ENCODE measurements around the gene PVALEF. TPM values are rescaled to one million over a fixed set of nuclear protein-coding genes. Genes with fewer than 3 reads are reported as not detected.

The PVALEF gene
- polyA plus RNA-seq, 1 donor = 0.72 TPM

- no peak for DNase-seq (ENCODE audit: low read depth)
Measured at GRCh38 chr17:81182596-81182995, 17.3 kb downstream of the PVALEF start.

GRCh38 chr17:81183316-81183715 is 18.0 kb downstream of the PVALEF start:
- no peak for DNase-seq (ENCODE audit: low read depth)

- no peak for DNase-seq (ENCODE audit: low read depth)
Measured at GRCh38 chr17:81183807-81184206, 18.5 kb downstream of the PVALEF start.

- no peak for DNase-seq (ENCODE audit: low read depth)
Measured at GRCh38 chr17:81184555-81184954, 19.2 kb downstream of the PVALEF start.

GRCh38 chr17:81186203-81186602 is 20.9 kb downstream of the PVALEF start:
- DNase-seq (ENCODE audit: low read depth) = no peak

- DNase-seq (ENCODE audit: low read depth) = no peak
Measured at GRCh38 chr17:81187120-81187519, 21.8 kb downstream of the PVALEF start.

GRCh38 chr17:81187586-81188490 is 22.5 kb downstream of the PVALEF start:
- no peak for DNase-seq (ENCODE audit: low read depth)

- DNase-seq (ENCODE audit: low read depth) = no peak
Measured at GRCh38 chr17:81188491-81188840, 23.2 kb downstream of the PVALEF start.

GRCh38 chr17:81189016-81189415 is 23.7 kb downstream of the PVALEF start:
- DNase-seq (ENCODE audit: low read depth) = no peak

- no peak for DNase-seq (ENCODE audit: low read depth)
Measured at GRCh38 chr17:81189670-81190530, 24.6 kb downstream of the PVALEF start.

GRCh38 chr17:81190591-81190990 is 25.3 kb downstream of the PVALEF start:
- no peak for DNase-seq (ENCODE audit: low read depth)

- no peak for DNase-seq (ENCODE audit: low read depth)
Measured at GRCh38 chr17:81191116-81191515, 25.8 kb downstream of the PVALEF start.

GRCh38 chr17:81191646-81192045 is 26.3 kb downstream of the PVALEF start:
- no peak for DNase-seq (ENCODE audit: low read depth)

GRCh38 chr17:81192386-81193050 is 27.2 kb downstream of the PVALEF start:
- no peak for DNase-seq (ENCODE audit: low read depth)

- DNase-seq (ENCODE audit: low read depth) = no peak
Measured at GRCh38 chr17:81193051-81193410, 27.7 kb downstream of the PVALEF start.

GRCh38 chr17:81193470-81194224 is 28.3 kb downstream of the PVALEF start:
- DNase-seq (ENCODE audit: low read depth) = no peak

- no peak for DNase-seq (ENCODE audit: low read depth)
Measured at GRCh38 chr17:81194225-81194760, 29.0 kb downstream of the PVALEF start.

GRCh38 chr17:81194941-81195901 is 29.9 kb downstream of the PVALEF start:
- DNase-seq (ENCODE audit: low read depth) = no peak

GRCh38 chr17:81195941-81196495 is 30.7 kb downstream of the PVALEF start:
- DNase-seq (ENCODE audit: low read depth) = no peak

Measured in forelimb muscle (tissue), 1 donor.